Fibroblast of skin of abdomen (primary cell): ENCODE results near the gene PMIS2. TPM values are rescaled to one million over a fixed set of nuclear protein-coding genes. Genes with fewer than 3 reads are reported as not detected.

Source experiments
- DNase-seq: peaks from one replicate; pipeline ENCODE4 v3.0.0-alpha.2; 2013
- polyA plus RNA-seq, 2 experiments: library from polyadenylated mRNA; unstranded; fragments of 120-200 nt; gene quantifications; one replicate each; pipeline ENCODE4 v1.2.1, GENCODE V29; 2013; ENCODE audit not compliant: insufficient read length in 2 of 2

The PMIS2 gene
- not detected for polyA plus RNA-seq (2013, experiment 1 of 2; ENCODE audit: insufficient read length)
- polyA plus RNA-seq (2013, experiment 2 of 2; ENCODE audit: insufficient read length): not detected

- no peak for DNase-seq
Observed at GRCh38 chr19:35585848-35586247, at the start of gene PMIS2. PMIS2 (plus strand) TSS chr19:35586173; CDS start chr19:35586260, 87 bp downstream.

GRCh38 chr19:35539314-35539713 lies 46.7 kb upstream of the PMIS2 start:
- DNase-seq: no peak

GRCh38 chr19:35539850-35540249 lies 46.1 kb upstream of the PMIS2 start:
- DNase-seq: no peak

GRCh38 chr19:35540356-35540927 lies 45.5 kb upstream of the PMIS2 start:
- no peak for DNase-seq

GRCh38 chr19:35542209-35542608 lies 43.8 kb upstream of the PMIS2 start:
- DNase-seq: no peak

- no peak for DNase-seq
Observed at GRCh38 chr19:35543280-35544109, 42.5 kb upstream of the PMIS2 start.

GRCh38 chr19:35544110-35544802 lies 41.7 kb upstream of the PMIS2 start:
- DNase-seq: no peak

GRCh38 chr19:35545001-35545854 lies 40.7 kb upstream of the PMIS2 start, which contains the start of gene TMEM147:
TMEM147 (plus strand) TSS chr19:35545626; CDS start chr19:35545740, 114 bp downstream.
- DNase-seq: peak; percentile 87

GRCh38 chr19:35545855-35546381 lies 40.1 kb upstream of the PMIS2 start:
- DNase-seq: peak; percentile 14

GRCh38 chr19:35546532-35546931 lies 39.4 kb upstream of the PMIS2 start:
- DNase-seq: no peak

- DNase-seq: peak; percentile 66
Observed at GRCh38 chr19:35549174-35549788, 36.7 kb upstream of the PMIS2 start.

GRCh38 chr19:35549879-35550523 lies 36.0 kb upstream of the PMIS2 start:
- DNase-seq: no peak

- DNase-seq: no peak
Observed at GRCh38 chr19:35551091-35551810, 34.7 kb upstream of the PMIS2 start.

- no peak for DNase-seq
Observed at GRCh38 chr19:35552534-35553384, 33.2 kb upstream of the PMIS2 start.

GRCh38 chr19:35553385-35554000 lies 32.5 kb upstream of the PMIS2 start:
- DNase-seq: no peak

- DNase-seq: no peak
Observed at GRCh38 chr19:35554076-35554475, 31.9 kb upstream of the PMIS2 start.

- DNase-seq: peak; percentile 18
Observed at GRCh38 chr19:35555301-35556005, 30.5 kb upstream of the PMIS2 start.

- no peak for DNase-seq
Observed at GRCh38 chr19:35556025-35556590, 29.9 kb upstream of the PMIS2 start.
